ENCODE data around the gene GSTM2.

The GSTM2 gene

GRCh38 chr1:109716121-109716520 is 48.3 kb downstream of the GSTM2 start:
- no peak for DNase-seq (ENCODE audit: low spot score)

GRCh38 chr1:109716570-109717090 is 48.8 kb downstream of the GSTM2 start:
- DNase-seq (ENCODE audit: low spot score) = no peak

GRCh38 chr1:109717729-109718128 is 49.9 kb downstream of the GSTM2 start:
- DNase-seq (ENCODE audit: low spot score) = no peak

GRCh38 chr1:109718495-109718894 is 50.6 kb downstream of the GSTM2 start:
- DNase-seq (ENCODE audit: low spot score) = no peak

GRCh38 chr1:109719337-109719837 is 51.5 kb downstream of the GSTM2 start:
- no peak for DNase-seq (ENCODE audit: low spot score)

GRCh38 chr1:109721042-109721441 is 53.2 kb downstream of the GSTM2 start:
- DNase-seq (ENCODE audit: low spot score) = no peak

GRCh38 chr1:109721971-109722370 is 54.1 kb downstream of the GSTM2 start:
- no peak for DNase-seq (ENCODE audit: low spot score)

- DNase-seq (ENCODE audit: low spot score) = no peak
These were observed 55.2 kb downstream of the GSTM2 start for GRCh38 chr1:109722908-109723691.

All from CD4-positive, alpha-beta T cell treated with Interleukin-6 at 100 ng/mL for 8 hours (primary cell).